Gastrocnemius medialis (tissue), 4 donors: ENCODE data around the gene ABHD17A.

Experiments used
- POLR2A ChIP-seq, 2 donors: fragments of 450-650 bp; IDR thresholded peaks; one replicate each; pipeline ENCODE4 v1.6.1; 2017; ENCODE audit warnings: antibody characterized with exemption in 2 of 2, mild to moderate bottlenecking in 2 of 2, moderate library complexity in 2 of 2
- TF ChIP-seq, protein P1 (sequence below), 5 experiments: fragments of 450-650 bp in 3 of 5; fragments of 200-600 bp in 2 of 5; sonication (generic) in 2 of 5; IDR thresholded peaks in 4 of 5; conservative IDR thresholded peaks in 1 of 5; 1 replicate in 4 of 5; 2 replicates in 1 of 5; pipeline ENCODE4 v1.5.1; 2016 to 2019; ENCODE audit warnings: antibody characterized with exemption in 5 of 5, mild to moderate bottlenecking in 3 of 5, moderate library complexity in 3 of 5

DNA sequence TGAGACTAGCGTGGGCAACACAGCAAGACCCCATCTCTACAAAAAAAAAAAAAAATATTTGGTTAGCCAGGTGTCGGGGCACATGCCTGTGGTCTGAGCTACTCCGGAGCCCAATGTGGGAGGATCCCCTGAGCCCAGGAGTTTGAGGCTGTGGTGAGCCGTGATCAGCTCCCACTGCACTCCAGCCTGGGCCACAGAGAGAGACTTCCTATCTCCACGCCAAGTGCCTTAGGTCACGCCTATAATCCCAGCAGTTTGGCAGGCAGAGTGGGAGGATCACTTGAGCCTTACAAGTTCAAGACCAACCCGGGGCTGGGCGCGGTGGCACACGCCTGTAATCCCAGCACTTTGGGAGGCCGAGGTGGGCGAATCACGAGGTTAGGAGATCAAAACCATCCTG is 11.2 kb upstream of the ABHD17A start:
- no peak for TF ChIP-seq POLR2A (IDR thresholded peaks at IDR 0.05)
- TF ChIP-seq, protein P1, sequence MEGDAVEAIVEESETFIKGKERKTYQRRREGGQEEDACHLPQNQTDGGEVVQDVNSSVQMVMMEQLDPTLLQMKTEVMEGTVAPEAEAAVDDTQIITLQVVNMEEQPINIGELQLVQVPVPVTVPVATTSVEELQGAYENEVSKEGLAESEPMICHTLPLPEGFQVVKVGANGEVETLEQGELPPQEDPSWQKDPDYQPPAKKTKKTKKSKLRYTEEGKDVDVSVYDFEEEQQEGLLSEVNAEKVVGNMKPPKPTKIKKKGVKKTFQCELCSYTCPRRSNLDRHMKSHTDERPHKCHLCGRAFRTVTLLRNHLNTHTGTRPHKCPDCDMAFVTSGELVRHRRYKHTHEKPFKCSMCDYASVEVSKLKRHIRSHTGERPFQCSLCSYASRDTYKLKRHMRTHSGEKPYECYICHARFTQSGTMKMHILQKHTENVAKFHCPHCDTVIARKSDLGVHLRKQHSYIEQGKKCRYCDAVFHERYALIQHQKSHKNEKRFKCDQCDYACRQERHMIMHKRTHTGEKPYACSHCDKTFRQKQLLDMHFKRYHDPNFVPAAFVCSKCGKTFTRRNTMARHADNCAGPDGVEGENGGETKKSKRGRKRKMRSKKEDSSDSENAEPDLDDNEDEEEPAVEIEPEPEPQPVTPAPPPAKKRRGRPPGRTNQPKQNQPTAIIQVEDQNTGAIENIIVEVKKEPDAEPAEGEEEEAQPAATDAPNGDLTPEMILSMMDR (IDR thresholded peaks at IDR 0.05 in 4 of 5, conservative IDR thresholded peaks at IDR 0.05 in 1 of 5): no peak
